VCaP (cell line): Measurements from ENCODE around the gene TMPRSS9.

Experiments used
- H3K27ac ChIP-seq: fragments of 450-650 bp; 2 replicates; pipeline ENCODE4 v1.5.1; 2017
- CTCF ChIP-seq: fragments of 450-650 bp; conservative IDR thresholded peaks from 2 replicates; pipeline ENCODE4 v1.5.1; 2017; ENCODE audit warnings: mild to moderate bottlenecking, moderate library complexity

The TMPRSS9 gene

GRCh38 chr19:2424686-2425621 lies 64.9 kb downstream of the TMPRSS9 start:
- no peak for TF ChIP-seq CTCF
- H3K27ac ChIP-seq, result no peak overlapping the region

- TF ChIP-seq CTCF, result no peak
- H3K27ac ChIP-seq, result peak overlapping the region; percentile 95
Observed at GRCh38 chr19:2425622-2426581, 65.8 kb downstream of the TMPRSS9 start.

- TF ChIP-seq CTCF, result no peak
Observed at GRCh38 chr19:2426611-2427428, 66.8 kb downstream of the TMPRSS9 start.

GRCh38 chr19:2427429-2428320 lies 67.6 kb downstream of the TMPRSS9 start, which contains the start of gene TIMM13:
Gene TIMM13 (minus strand): TSS chr19:2427586. CDS start chr19:2427533, 53 bp downstream.
- TF ChIP-seq CTCF, result no peak
- peak within 1 kb of the TSS; percentile 95 for H3K27ac ChIP-seq

More at GRCh38 chr19:2426611-2427428, 66.8 kb downstream of the TMPRSS9 start:
- peak overlapping the region; percentile 95 for H3K27ac ChIP-seq

GRCh38 chr19:2428321-2428690 lies 68.2 kb downstream of the TMPRSS9 start:
- TF ChIP-seq CTCF, result no peak
- H3K27ac ChIP-seq, result peak overlapping the region; percentile 95
